ENCODE data around the gene CHD3.

CHD3 gene

DNA sequence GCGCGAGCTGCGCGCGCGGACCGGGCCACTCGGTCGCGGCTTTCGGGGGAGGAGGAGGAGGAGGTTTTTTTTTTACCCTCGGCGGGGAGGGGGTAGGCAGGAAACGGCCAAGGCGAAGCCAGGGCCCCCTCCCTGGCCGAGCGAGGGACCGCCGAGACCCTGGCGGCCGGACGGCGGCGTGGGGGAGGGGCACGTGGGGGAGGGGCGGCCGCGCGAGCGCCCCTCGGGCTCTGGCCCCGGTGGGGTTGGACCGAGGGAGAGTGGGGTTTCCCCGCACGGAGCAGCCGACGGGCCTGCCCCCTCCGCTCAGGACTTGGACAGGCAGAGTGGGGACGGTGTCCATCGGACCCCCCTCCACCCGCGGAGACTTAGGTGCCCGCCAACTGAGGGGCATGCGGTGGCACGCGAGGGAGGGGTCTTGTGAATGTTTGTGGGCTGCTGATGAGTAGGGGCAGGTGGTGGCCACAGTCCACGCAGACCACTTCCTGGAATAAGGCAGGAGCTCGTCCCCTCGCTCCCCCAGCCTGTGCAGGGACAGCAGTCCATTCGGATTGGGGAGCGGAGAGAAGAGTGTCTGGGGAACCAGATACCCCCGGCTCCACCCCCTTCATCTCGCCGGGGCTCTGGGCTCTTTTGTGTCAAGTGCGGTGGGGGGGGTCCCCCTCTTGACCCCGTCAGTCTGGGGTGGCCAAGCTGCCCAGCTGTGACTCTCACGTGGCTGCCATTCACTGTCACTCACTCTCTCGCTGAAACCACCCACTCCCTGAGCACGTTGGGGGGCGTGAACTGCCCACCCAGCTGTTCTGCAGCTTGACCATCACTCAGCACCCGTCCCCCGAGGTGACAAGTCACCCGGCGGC is 3.0 kb upstream of the CHD3 start:
- Mint-ChIP-seq H3K4me3 (no peak overlapping the region), H3K27ac (no peak overlapping the region), H3K4me1 (ENCODE audit: low read depth in 2 of 2) (peaks cover 5 to 8% of the 10 kb centered on the region in 2 donors), H3K27me3 (no peaks in the 10 kb centered on the region), H3K36me3 (ENCODE audit: insufficient read depth) (peaks cover 26% of the 10 kb centered on the region), H3K9me3 (no peaks in the 10 kb centered on the region)
- DNase-seq (peak; percentile 31 to 47 (median 47)), ATAC-seq (replicated peaks) (peak; percentile 17)

DNA sequence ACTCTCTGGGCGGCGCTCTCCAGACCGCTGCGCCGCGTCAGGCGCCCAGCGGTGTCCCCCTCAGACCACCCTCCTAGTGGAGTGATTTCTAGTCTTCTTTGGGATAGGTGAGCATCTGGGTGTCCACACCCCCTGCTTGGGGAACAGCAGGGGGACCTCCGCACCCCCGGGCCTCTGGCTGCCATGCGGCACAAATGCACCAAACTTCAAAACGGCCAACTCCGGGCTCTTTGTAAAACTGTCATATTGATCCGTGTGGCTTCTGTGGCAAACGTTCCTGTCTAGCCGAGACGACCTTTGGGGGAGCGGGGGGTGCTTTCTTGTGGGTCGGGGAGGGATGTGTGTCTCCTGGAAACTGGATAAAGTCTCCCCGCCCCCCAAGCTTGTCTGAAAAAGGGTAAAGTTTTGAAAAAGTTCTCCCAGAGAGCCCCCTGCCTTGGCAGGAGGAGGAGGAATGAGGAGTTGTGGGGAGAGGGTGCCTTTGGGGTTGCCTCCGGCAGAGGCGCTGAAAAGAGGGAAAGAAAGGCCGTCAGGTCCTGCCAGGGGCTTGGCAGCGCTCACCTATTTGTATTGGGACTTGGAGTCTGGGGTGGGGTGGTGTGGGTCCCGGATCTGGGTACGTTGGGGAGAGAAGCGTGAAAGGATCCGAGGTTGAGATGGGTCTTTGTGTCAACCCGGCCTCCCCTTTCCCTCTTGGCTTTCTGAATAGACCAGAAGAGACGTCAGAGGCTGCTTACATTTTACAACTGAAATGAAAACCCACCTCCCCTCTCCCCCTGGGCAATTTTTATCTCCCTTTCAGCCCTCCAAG is 2.2 kb upstream of the CHD3 start:
- H3K4me3 Mint-ChIP-seq = no peak overlapping the region
- H3K27me3 Mint-ChIP-seq = no peaks in the 10 kb centered on the region
- DNase-seq = peak; percentile 33 to 61 (median 45)
- no peaks in the 10 kb centered on the region for H3K9me3 Mint-ChIP-seq
- peak; percentile 18 for ATAC-seq (replicated peaks)
- peaks cover 35% of the 10 kb centered on the region for H3K36me3 Mint-ChIP-seq (ENCODE audit: insufficient read depth)
- no peak overlapping the region for H3K27ac Mint-ChIP-seq
- H3K4me1 Mint-ChIP-seq (ENCODE audit: low read depth in 2 of 2) = peaks cover 8 to 10% of the 10 kb centered on the region in 2 donors

DNA sequence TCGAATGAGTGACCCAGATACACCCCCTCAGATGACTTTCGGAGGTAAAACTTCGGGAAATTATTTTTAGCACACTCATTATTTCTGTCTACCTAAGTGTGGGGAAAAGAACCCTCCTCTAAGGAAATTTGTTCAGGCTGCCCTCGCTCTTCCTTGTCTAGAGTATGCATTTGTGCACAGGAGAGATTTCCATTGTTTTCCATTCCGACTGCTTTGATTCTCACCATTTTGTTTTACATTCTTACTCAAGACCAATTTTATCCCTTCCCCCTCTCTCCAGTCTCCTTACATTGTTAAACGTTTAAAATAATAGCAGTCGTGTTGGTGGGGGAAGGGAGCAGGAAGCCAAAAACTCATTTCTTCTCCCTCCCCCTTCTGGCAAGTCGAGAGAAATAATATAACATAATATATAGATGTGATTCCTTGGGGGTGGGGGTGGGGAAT is 1.5 kb upstream of the CHD3 start:
- Mint-ChIP-seq H3K4me3 (no peak overlapping the region), H3K36me3 (ENCODE audit: insufficient read depth) (peaks cover 41% of the 10 kb centered on the region), H3K4me1 (ENCODE audit: low read depth in 2 of 2) (peaks cover 8 to 10% of the 10 kb centered on the region in 2 donors), H3K27me3 (no peaks in the 10 kb centered on the region), H3K27ac (no peak overlapping the region), H3K9me3 (no peaks in the 10 kb centered on the region)
- ATAC-seq (replicated peaks) (peak; percentile 28), DNase-seq (no peak)

DNA sequence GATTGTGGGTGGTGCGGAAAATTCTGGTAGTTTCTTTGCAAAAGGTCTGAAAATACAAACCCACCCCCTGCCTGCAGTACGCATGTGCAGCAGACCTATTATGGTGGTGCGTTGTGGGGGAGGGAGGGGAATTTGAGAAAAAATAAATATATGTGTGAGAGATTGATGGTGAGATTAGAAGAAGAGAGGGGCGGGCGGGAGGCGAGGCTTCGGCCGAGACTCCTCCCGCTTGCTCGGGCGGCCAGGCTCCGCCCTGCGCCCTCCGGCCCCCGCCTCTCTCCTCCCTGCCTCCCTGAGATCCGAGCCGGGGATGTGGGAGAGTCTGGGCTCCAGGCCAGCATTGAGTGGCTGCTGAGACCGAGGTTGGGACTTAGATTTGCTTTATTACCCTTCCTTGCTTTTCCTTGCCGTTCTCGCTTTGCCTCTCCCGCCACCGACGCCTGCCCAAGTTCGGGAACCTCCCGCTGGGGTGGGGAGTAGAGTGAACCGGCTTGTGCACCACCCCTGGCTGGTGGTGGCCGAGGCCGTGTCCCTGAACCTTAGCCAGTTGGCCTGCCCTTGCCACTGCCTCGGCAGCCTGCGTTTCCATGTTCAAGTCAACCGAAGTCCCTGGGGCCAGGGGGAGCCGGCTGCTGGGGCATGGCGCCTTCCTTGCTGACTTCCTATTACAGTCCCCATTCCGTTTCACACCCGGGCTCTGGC is 956 bp upstream of the CHD3 start:
- no peak overlapping the region for H3K4me3 Mint-ChIP-seq
- H3K4me1 Mint-ChIP-seq (ENCODE audit: low read depth in 2 of 2) = peaks cover 8 to 10% of the 10 kb centered on the region in 2 donors
- DNase-seq (peak; percentile 78 to 82 (median 80)), ATAC-seq (replicated peaks) (peak; percentile 72)
- H3K36me3 Mint-ChIP-seq (ENCODE audit: insufficient read depth) = peaks cover 47% of the 10 kb centered on the region
- no peak overlapping the region for H3K27ac Mint-ChIP-seq
- H3K9me3 Mint-ChIP-seq = no peaks in the 10 kb centered on the region
- H3K27me3 Mint-ChIP-seq = no peaks in the 10 kb centered on the region

DNA sequence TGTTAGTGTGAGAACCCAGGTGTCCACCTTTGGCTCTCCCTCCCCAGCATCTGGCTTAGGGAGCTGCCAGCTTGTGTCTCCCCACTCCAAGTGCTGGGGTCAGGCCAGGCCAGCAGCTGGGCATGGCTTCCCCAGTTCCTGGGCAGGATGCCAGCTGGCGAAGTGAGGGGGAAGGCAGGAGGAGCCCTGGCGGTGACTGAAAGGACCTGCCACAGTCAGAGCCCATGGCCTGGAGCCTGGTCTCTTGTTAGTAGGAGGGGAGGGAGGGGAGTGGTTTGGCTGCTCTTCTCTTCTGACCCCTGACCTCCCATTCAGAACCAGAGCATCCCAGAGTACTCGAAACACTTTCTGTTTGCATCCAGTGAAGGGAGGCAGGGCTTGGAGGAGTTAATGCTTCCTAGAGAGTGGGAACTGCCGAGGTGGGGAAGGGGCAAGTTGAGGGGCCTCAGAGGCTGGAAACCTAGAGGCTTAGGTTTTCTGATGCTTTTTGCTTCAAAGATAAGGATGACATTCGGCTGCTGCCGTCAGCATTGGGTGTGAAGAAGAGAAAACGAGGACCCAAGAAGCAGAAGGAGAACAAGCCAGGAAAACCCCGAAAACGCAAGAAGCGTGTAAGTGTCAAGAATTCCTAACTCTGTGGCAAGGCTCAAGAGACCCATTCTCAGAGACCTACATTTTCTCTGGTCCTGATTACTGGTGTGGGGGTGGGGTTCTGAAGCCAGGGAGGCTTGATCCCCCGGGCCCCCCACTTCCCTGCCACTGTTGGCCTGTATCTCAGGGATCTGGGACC is 772 bp downstream of the CHD3 start:
- Mint-ChIP-seq H3K27ac (no peak overlapping the region), H3K4me1 (ENCODE audit: low read depth in 2 of 2) (peaks cover 8 to 10% of the 10 kb centered on the region in 2 donors), H3K36me3 (ENCODE audit: insufficient read depth) (peaks cover 55% of the 10 kb centered on the region), H3K4me3 (no peak overlapping the region), H3K9me3 (no peaks in the 10 kb centered on the region), H3K27me3 (no peaks in the 10 kb centered on the region)
- DNase-seq = peak in 1 of 3 experiments; percentile 13
- ATAC-seq (replicated peaks) = no peak

DNA sequence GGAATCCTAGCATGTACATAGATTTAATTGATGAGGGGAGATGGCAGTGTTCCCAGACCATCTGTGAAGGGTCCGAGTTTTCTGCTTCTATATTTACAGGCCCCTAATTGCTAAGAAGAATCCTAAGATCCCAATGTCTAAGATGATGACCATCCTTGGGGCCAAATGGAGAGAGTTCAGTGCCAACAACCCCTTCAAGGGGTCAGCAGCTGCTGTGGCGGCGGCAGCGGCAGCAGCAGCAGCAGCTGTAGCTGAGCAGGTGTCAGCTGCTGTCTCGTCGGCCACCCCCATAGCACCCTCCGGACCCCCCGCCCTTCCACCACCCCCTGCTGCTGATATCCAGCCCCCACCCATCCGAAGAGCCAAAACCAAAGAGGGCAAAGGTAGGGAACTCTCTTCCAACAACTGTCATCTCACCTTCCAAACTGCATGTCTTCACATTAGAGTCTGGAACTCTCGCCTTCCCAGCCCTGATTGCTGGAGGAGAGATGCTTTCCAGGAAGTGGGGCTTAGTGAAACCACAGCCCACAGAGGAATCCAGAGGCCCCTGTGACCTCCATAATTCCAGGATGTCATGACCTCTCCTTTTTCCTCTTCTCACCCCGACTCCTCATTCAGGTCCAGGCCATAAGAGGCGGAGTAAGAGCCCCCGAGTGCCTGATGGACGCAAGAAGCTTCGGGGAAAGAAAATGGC is 4.7 kb downstream of the CHD3 start:
- H3K36me3 Mint-ChIP-seq (ENCODE audit: insufficient read depth) = peaks cover 80% of the 10 kb centered on the region
- ATAC-seq (replicated peaks) = no peak
- no peak for DNase-seq
- H3K9me3 Mint-ChIP-seq = no peaks in the 10 kb centered on the region
- no peak overlapping the region for H3K4me3 Mint-ChIP-seq
- peaks cover 2 to 28% of the 10 kb centered on the region in 2 donors for H3K4me1 Mint-ChIP-seq (ENCODE audit: low read depth in 2 of 2)
- H3K27me3 Mint-ChIP-seq = no peaks in the 10 kb centered on the region
- peak overlapping the region in 1 of 2 donors; percentile 71 for H3K27ac Mint-ChIP-seq

DNA sequence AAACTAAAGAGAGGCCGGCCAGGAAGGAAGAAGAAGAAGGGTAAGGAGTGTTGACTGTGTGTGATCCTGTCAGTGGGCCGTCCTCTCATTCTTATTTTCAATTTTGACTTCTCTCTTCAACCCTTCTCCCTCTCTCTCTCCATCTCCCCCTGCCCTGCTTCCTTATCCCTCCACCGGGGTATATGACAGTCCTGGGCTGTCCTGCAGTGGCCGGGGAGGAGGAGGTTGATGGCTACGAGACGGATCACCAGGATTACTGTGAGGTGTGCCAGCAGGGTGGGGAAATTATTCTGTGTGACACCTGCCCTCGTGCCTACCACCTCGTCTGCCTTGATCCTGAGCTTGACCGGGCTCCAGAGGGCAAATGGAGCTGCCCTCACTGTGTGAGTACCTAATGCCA is 5.6 kb downstream of the CHD3 start:
- H3K4me3 Mint-ChIP-seq = no peak overlapping the region
- H3K4me1 Mint-ChIP-seq (ENCODE audit: low read depth in 2 of 2) = peaks cover 2 to 28% of the 10 kb centered on the region in 2 donors
- H3K27ac Mint-ChIP-seq = peak overlapping the region in 1 of 2 donors; percentile 20
- DNase-seq = no peak
- no peak for ATAC-seq (replicated peaks)
- H3K9me3 Mint-ChIP-seq = no peaks in the 10 kb centered on the region
- H3K36me3 Mint-ChIP-seq (ENCODE audit: insufficient read depth) = peaks cover 89% of the 10 kb centered on the region
- H3K27me3 Mint-ChIP-seq = no peaks in the 10 kb centered on the region

DNA sequence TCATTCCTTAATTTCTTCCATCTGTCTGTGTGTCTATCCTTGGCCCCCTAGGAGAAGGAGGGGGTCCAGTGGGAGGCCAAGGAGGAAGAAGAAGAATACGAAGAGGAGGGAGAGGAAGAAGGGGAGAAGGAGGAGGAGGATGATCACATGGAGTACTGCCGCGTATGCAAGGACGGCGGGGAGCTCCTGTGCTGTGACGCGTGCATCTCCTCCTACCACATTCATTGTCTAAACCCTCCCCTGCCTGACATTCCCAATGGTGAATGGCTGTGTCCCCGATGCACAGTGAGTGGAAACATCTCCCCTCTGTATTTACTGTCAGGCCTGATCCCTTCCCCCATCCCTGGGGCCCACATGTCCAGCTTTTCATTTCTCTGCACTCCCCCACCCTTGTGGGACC is 6.3 kb downstream of the CHD3 start:
- no peaks in the 10 kb centered on the region for H3K9me3 Mint-ChIP-seq
- H3K27ac Mint-ChIP-seq = peak overlapping the region; percentile 20 to 67

DNA sequence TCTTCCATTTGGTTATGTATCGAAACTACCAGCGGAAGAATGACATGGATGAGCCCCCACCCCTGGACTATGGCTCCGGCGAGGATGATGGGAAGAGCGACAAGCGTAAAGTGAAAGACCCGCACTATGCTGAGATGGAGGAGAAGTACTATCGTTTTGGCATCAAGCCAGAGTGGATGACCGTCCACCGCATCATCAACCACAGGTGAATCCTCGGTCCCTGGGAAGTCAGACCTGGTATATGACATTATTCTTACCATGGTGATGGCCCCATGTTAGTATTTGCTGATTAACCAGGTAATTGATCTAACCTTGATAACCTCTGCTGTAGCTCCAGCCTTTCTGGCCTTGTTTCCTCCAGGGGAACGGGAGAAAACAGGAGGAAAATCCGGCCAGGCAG is 8.5 kb downstream of the CHD3 start:
- ATAC-seq (replicated peaks) (no peak), DNase-seq (no peak)
- Mint-ChIP-seq H3K4me1 (ENCODE audit: low read depth in 2 of 2) (peaks cover 2 to 18% of the 10 kb centered on the region in 2 donors), H3K27me3 (no peaks in the 10 kb centered on the region), H3K4me3 (no peak overlapping the region), H3K9me3 (no peaks in the 10 kb centered on the region), H3K36me3 (ENCODE audit: insufficient read depth) (peaks cover 91% of the 10 kb centered on the region), H3K27ac (peak overlapping the region; percentile 16 to 44)

More for the DNA sequence above, 6.3 kb downstream of the CHD3 start:
- Mint-ChIP-seq H3K27me3 (no peaks in the 10 kb centered on the region), H3K4me1 (ENCODE audit: low read depth in 2 of 2) (peaks cover 2 to 28% of the 10 kb centered on the region in 2 donors), H3K4me3 (no peak overlapping the region), H3K36me3 (ENCODE audit: insufficient read depth) (peaks cover 89% of the 10 kb centered on the region)
- ATAC-seq (replicated peaks) = no peak
- DNase-seq = no peak

DNA sequence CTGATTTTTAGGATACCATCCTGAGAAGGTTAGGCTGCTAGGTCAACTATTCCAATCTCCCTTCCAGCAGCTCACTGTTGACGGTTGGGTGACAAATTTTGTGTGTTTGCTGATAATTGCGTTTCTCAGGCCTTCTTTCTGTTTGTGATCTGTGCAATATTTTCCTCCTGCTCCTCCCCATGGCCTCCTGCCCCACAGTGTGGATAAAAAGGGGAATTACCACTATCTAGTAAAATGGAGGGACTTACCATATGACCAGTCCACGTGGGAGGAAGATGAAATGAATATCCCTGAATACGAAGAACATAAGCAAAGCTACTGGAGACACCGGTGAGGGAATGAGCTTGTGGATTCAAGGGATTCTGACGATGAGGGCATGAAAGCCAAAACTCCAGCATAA is 9.2 kb downstream of the CHD3 start:
- Mint-ChIP-seq H3K4me1 (ENCODE audit: low read depth in 2 of 2) (peaks cover 2 to 18% of the 10 kb centered on the region in 2 donors), H3K9me3 (no peaks in the 10 kb centered on the region), H3K27ac (peak overlapping the region in 1 of 2 donors; percentile 27), H3K36me3 (ENCODE audit: insufficient read depth) (peaks cover 89% of the 10 kb centered on the region), H3K4me3 (no peak overlapping the region), H3K27me3 (no peaks in the 10 kb centered on the region)
- no peak for DNase-seq
- peak; percentile 66 for ATAC-seq (replicated peaks)

DNA sequence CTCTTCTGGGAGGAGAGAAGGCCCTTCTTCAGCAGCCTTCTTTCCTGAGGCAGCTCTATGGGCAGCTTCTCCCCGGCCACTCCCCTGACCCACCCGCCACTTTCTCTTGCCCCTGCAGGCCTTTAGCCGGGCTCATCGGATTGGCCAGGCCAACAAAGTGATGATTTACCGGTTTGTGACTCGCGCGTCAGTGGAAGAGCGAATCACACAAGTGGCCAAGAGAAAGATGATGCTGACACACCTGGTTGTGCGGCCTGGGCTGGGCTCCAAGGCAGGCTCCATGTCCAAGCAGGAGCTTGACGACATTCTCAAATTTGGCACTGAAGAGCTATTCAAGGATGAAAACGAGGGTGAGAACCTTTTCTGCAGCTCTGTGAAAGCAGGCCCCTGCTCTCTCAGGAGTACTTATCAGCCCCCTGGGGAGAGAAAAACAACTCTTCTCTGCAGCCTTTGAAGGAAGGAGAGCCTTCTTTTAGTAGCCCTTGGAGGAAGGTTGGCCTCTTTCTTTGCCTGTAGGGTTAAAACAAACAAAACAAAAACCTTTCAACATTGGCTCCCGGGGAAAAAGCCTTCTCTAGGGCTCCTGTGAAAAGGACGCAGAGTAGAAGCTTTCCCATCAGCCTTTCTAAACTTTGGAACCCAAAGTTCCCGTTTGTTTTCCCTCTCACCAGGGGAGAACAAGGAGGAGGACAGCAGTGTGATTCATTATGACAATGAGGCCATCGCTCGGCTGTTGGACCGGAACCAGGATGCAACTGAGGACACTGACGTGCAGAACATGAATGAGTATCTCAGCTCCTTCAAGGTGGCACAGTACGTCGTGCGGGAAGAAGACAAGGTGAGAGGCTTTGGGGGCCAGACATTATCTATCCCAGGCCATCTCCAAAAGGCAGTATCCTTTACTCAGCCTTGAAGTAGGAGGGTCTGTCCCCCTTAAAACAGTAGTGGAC is 14.8 kb downstream of the CHD3 start:
- no peaks in the 10 kb centered on the region for H3K4me1 Mint-ChIP-seq (ENCODE audit: low read depth in 2 of 2)
- peak overlapping the region in 1 of 2 donors; percentile 78 for H3K27ac Mint-ChIP-seq
- peaks cover 88% of the 10 kb centered on the region for H3K36me3 Mint-ChIP-seq (ENCODE audit: insufficient read depth)

More for the DNA sequence above, 14.8 kb downstream of the CHD3 start:
- Mint-ChIP-seq H3K27me3 (no peaks in the 10 kb centered on the region), H3K4me3 (no peak overlapping the region), H3K9me3 (no peaks in the 10 kb centered on the region)
- no peak for ATAC-seq (replicated peaks)
- no peak for DNase-seq
